GM12891 (cell line): ENCODE results near the gene BCAS2.

Source experiments
- POLR2A ChIP-seq: IDR thresholded peaks from 2 replicates; pipeline ENCODE4 v1.6.1; 2011; ENCODE audit warnings: low read depth, low read length, control low read depth
- POU2F2 ChIP-seq: IDR thresholded peaks from 2 replicates; pipeline ENCODE4 v1.6.1; 2011; ENCODE audit warnings: low read depth, mild to moderate bottlenecking, control low read depth, low read length, moderate library complexity

GRCh38 chr1:114550336-114550735 is 31.1 kb downstream of the BCAS2 start:
- no peak for TF ChIP-seq POU2F2
- TF ChIP-seq POLR2A, result no peak
